GM12878 (cell line): ENCODE measurements around the gene CNOT6L. TPM values are rescaled to one million over a fixed set of nuclear protein-coding genes. Genes with fewer than 3 reads are reported as not detected.

Source experiments
- CHD1 ChIP-seq: IDR thresholded peaks from 2 replicates; pipeline ENCODE4 v1.6.1; 2012; ENCODE audit warnings: low read depth, low read length, improper control_type of control experiment
- CHD4 ChIP-seq: fragments of 200-600 bp; sonication (generic); IDR thresholded peaks from 2 replicates; pipeline ENCODE4 v1.6.1; 2016; ENCODE audit warnings: mild to moderate bottlenecking
- FOS ChIP-seq: IDR thresholded peaks from 3 replicates; pipeline ENCODE4 v1.6.1; 2011; ENCODE audit warnings: borderline replicate concordance; ENCODE audit not compliant: insufficient read length; ENCODE audit errors: extremely low read depth
- IKZF2 ChIP-seq, 2 experiments: fragments of 450-650 bp; IDR thresholded peaks; 2 replicates each; pipeline ENCODE4 v1.6.1; 2017; ENCODE audit warnings: mild to moderate bottlenecking in 2 of 2, moderate library complexity in 2 of 2
- IRF4 ChIP-seq: IDR thresholded peaks from 2 replicates; pipeline ENCODE4 v1.6.1; 2011; ENCODE audit warnings: low read depth, low read length
- JUND ChIP-seq: IDR thresholded peaks from 2 replicates; pipeline ENCODE4 v1.6.1; 2012; ENCODE audit warnings: low read depth, mild to moderate bottlenecking, low read length, improper control_type of control experiment, moderate library complexity
- MYB ChIP-seq: fragments of 150-350 bp; IDR thresholded peaks from 2 replicates; pipeline ENCODE4 v1.6.1; 2014; ENCODE audit warnings: mild to moderate bottlenecking, low read depth, low read length, borderline replicate concordance
- PAX8 ChIP-seq: fragments of 450-650 bp; IDR thresholded peaks from 2 replicates; pipeline ENCODE4 v1.6.1; 2017; ENCODE audit warnings: mild to moderate bottlenecking, moderate library complexity
- PRDM15 ChIP-seq: fragments of 450-650 bp; formaldehyde crosslinking; IDR thresholded peaks from 2 replicates; pipeline ENCODE4 v1.4.0; 2020; ENCODE audit warnings: mild to moderate bottlenecking, moderate library complexity
- SKIL ChIP-seq: fragments of 450-650 bp; IDR thresholded peaks from 2 replicates; pipeline ENCODE4 v1.6.1; 2017; ENCODE audit warnings: mild to moderate bottlenecking, low read depth, inconsistent platforms; ENCODE audit not compliant: poor library complexity, severe bottlenecking
- SRF ChIP-seq, 2 experiments: IDR thresholded peaks; 2 replicates each; pipeline ENCODE4 v1.6.1; 2011; ENCODE audit warnings: low read depth in 2 of 2, low read length in 2 of 2, mild to moderate bottlenecking in 1 of 2, moderate library complexity in 1 of 2
- TBL1XR1 ChIP-seq: IDR thresholded peaks from 2 replicates; pipeline ENCODE4 v1.6.1; 2012; ENCODE audit warnings: low read depth, low read length, improper control_type of control experiment
- ZSCAN29 ChIP-seq: fragments of 450-650 bp; IDR thresholded peaks from 2 replicates; pipeline ENCODE4 v1.6.1; 2017; ENCODE audit warnings: mild to moderate bottlenecking, moderate library complexity
- polyA plus RNA-seq, 11 experiments: library from polyadenylated mRNA; depleted of rRNA in 4 of 11; unstranded in 6 of 11; stranded (reverse) in 5 of 11; fragments of >200 nt; fragmentation: Nextera tagmentation in 4 of 11; fragmentation: Illumina TruSeq in 1 of 11; extraction: Ambion mirVana in 4 of 11; extraction: Trizol in 1 of 11; gene quantifications; 1 replicate in 1 of 11; 2 replicates in 10 of 11; pipeline versions ENCODE4 v1.2.1 to v1.2.3, GENCODE V29; 2011 to 2016; ENCODE audit warnings: inconsistent platforms in 2 of 11, missing spikeins in 2 of 11, low read depth in 1 of 11
- total RNA-seq, 4 experiments: library from RNA; depleted of rRNA in 3 of 4; stranded (reverse); fragments of >200 nt in 3 of 4; fragmentation: Illumina TruSeq in 1 of 4; extraction: Trizol in 1 of 4; gene quantifications; 2 replicates each; pipeline versions ENCODE4 v1.2.1 to v1.2.3, GENCODE V29; 2013 to 2021
- TF ChIP-seq, protein P1 (sequence below): fragments of 150-350 bp; IDR thresholded peaks from 2 replicates; pipeline ENCODE4 v1.6.1; 2016; ENCODE audit warnings: low read depth, low read length
- TF ChIP-seq, protein P2 (sequence below): fragments of 450-650 bp; IDR thresholded peaks from 2 replicates; pipeline ENCODE4 v1.6.1; 2016; ENCODE audit warnings: mild to moderate bottlenecking
- TF ChIP-seq, protein P3 (sequence below): IDR thresholded peaks from 2 replicates; pipeline ENCODE4 v1.6.1; 2012; ENCODE audit warnings: low read length, inconsistent platforms

The CNOT6L gene
- total and polyA plus RNA-seq, 10 of the 15 experiments (the other 5 are each of a cell fraction or from before 2014, with no cell fraction given), result 1.1 to 10.0 (median 3.0) TPM

GRCh38 chr4:77862478-77863216 is 43.5 kb upstream of the CNOT6L start, which contains the start of gene MRPL1 (continued):
- TF ChIP-seq SKIL (no peak), TBL1XR1 (no peak), IRF4 (peak; percentile 52), JUND (no peak), PAX8 (no peak), IKZF2 (IDR thresholded peaks at IDR 0.05) (peak; percentile 50 to 70; a peak in 2 of 4 replicates), SRF (IDR thresholded peaks at IDR 0.05; ENCODE audit: low read depth in 2 of 2, low read length in 2 of 2) (peak in 1 of 2 experiments; percentile 74; a peak in 1 of 4 replicates), ZSCAN29 (no peak), PRDM15 (CRISPR knock-in tag) (no peak), FOS (no peak), CHD1 (no peak), MYB (no peak), CHD4 (no peak)
- TF ChIP-seq, protein P1, sequence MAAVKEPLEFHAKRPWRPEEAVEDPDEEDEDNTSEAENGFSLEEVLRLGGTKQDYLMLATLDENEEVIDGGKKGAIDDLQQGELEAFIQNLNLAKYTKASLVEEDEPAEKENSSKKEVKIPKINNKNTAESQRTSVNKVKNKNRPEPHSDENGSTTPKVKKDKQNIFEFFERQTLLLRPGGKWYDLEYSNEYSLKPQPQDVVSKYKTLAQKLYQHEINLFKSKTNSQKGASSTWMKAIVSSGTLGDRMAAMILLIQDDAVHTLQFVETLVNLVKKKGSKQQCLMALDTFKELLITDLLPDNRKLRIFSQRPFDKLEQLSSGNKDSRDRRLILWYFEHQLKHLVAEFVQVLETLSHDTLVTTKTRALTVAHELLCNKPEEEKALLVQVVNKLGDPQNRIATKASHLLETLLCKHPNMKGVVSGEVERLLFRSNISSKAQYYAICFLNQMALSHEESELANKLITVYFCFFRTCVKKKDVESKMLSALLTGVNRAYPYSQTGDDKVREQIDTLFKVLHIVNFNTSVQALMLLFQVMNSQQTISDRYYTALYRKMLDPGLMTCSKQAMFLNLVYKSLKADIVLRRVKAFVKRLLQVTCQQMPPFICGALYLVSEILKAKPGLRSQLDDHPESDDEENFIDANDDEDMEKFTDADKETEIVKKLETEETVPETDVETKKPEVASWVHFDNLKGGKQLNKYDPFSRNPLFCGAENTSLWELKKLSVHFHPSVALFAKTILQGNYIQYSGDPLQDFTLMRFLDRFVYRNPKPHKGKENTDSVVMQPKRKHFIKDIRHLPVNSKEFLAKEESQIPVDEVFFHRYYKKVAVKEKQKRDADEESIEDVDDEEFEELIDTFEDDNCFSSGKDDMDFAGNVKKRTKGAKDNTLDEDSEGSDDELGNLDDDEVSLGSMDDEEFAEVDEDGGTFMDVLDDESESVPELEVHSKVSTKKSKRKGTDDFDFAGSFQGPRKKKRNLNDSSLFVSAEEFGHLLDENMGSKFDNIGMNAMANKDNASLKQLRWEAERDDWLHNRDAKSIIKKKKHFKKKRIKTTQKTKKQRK, result peak; percentile 44; the same call in 1 of the 2 replicates
- TF ChIP-seq, protein P2, sequence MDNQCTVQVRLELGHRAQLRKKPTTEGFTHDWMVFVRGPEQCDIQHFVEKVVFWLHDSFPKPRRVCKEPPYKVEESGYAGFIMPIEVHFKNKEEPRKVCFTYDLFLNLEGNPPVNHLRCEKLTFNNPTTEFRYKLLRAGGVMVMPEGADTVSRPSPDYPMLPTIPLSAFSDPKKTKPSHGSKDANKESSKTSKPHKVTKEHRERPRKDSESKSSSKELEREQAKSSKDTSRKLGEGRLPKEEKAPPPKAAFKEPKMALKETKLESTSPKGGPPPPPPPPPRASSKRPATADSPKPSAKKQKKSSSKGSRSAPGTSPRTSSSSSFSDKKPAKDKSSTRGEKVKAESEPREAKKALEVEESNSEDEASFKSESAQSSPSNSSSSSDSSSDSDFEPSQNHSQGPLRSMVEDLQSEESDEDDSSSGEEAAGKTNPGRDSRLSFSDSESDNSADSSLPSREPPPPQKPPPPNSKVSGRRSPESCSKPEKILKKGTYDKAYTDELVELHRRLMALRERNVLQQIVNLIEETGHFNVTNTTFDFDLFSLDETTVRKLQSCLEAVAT, result no peak
- TF ChIP-seq, protein P3, sequence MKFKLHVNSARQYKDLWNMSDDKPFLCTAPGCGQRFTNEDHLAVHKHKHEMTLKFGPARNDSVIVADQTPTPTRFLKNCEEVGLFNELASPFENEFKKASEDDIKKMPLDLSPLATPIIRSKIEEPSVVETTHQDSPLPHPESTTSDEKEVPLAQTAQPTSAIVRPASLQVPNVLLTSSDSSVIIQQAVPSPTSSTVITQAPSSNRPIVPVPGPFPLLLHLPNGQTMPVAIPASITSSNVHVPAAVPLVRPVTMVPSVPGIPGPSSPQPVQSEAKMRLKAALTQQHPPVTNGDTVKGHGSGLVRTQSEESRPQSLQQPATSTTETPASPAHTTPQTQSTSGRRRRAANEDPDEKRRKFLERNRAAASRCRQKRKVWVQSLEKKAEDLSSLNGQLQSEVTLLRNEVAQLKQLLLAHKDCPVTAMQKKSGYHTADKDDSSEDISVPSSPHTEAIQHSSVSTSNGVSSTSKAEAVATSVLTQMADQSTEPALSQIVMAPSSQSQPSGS, result peak; percentile 62
